ENCODE data around the gene FAM20A. TPM values are rescaled to one million over a fixed set of nuclear protein-coding genes. Genes with fewer than 3 reads are reported as not detected.

The FAM20A gene
- total RNA-seq, 4 donors from 2014 or later: 0.78 to 6.4 (median 4.7) TPM

- Histone ChIP-seq H3K27ac (no peak overlapping the region), H3K4me3 (no peak overlapping the region), H3K4me1 (peaks cover 8% of the 10 kb centered on the region), H3K36me3 (no peaks in the 10 kb centered on the region), H3K9me3 (peaks cover 19% of the 10 kb centered on the region), H3K27me3 (no peaks in the 10 kb centered on the region)
- TF ChIP-seq POLR2A (IDR thresholded peaks at IDR 0.05): no peak
- TF ChIP-seq EP300 (IDR thresholded peaks at IDR 0.05): no peak
- TF ChIP-seq POLR2AphosphoS5 (IDR thresholded peaks at IDR 0.05): no peak
- TF ChIP-seq CTCF (IDR thresholded peaks at IDR 0.05): no peak
- no peak for DNase-seq (ENCODE audit: low spot score in 2 of 2)
- 96% methylated on average over 2 of the region's 2 CpGs for WGBS
These were observed 5.5 kb upstream of the FAM20A start for GRCh38 chr17:68606451-68607307.

DNA sequence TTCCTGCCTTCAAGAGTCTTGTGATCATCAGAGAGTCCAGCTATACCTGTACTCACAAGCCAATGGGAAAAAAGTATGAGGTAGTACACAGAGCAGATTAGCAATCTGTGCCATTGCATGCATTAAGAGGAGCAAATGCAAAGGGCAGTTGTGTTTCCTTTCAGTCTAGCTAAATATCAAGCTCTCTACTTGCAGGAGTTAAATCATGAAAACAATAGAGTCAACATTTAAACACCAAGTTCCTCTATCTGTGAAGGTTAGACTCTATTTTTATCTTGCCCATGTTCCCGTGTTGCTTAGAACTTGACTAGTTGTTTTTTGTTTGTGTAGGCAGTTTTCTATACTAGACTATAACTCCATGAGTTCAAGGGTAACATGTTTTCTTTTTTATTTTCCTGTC lies 4.7 kb upstream of the FAM20A start:
- H3K27ac ChIP-seq: no peak overlapping the region
- peaks cover 6% of the 10 kb centered on the region for H3K27me3 ChIP-seq
- H3K36me3 ChIP-seq: no peaks in the 10 kb centered on the region
- H3K4me1 ChIP-seq: peaks cover 14% of the 10 kb centered on the region
- DNase-seq (ENCODE audit: low spot score in 2 of 2): no peak
- H3K4me3 ChIP-seq: no peak overlapping the region
- no peak for TF ChIP-seq POLR2A (IDR thresholded peaks at IDR 0.05)
- TF ChIP-seq CTCF (IDR thresholded peaks at IDR 0.05): no peak
- no peak for TF ChIP-seq EP300 (IDR thresholded peaks at IDR 0.05)
- TF ChIP-seq POLR2AphosphoS5 (IDR thresholded peaks at IDR 0.05): no peak
- WGBS: 73% methylated on average over 1 of the region's 1 CpG
- H3K9me3 ChIP-seq: peaks cover 19% of the 10 kb centered on the region

- Histone ChIP-seq H3K9me3 (peaks cover 6% of the 10 kb centered on the region), H3K27ac (no peak overlapping the region), H3K4me1 (peaks cover 25% of the 10 kb centered on the region), H3K4me3 (no peak overlapping the region), H3K36me3 (no peaks in the 10 kb centered on the region), H3K27me3 (peaks cover 19% of the 10 kb centered on the region)
- TF ChIP-seq EP300 (IDR thresholded peaks at IDR 0.05): no peak
- no peak for TF ChIP-seq POLR2A (IDR thresholded peaks at IDR 0.05)
- no peak for TF ChIP-seq CTCF (IDR thresholded peaks at IDR 0.05)
- 95% methylated on average over 3 of the region's 3 CpGs for WGBS
- no peak for DNase-seq (ENCODE audit: low spot score in 2 of 2)
These were observed 2.5 kb upstream of the FAM20A start for GRCh38 chr17:68603656-68604055.

- DNase-seq (ENCODE audit: low spot score in 2 of 2): peak in 1 of 2 donors; percentile 76
- Histone ChIP-seq H3K27ac (peak overlapping the region; percentile 71), H3K36me3 (no peaks in the 10 kb centered on the region), H3K9me3 (peaks cover under 1% of the 10 kb centered on the region), H3K4me3 (no peak overlapping the region), H3K27me3 (peaks cover 19% of the 10 kb centered on the region), H3K4me1 (peaks cover 28% of the 10 kb centered on the region)
- 62% methylated on average over 6 of the region's 6 CpGs for WGBS
- no peak for TF ChIP-seq EP300 (IDR thresholded peaks at IDR 0.05)
- TF ChIP-seq POLR2AphosphoS5 (IDR thresholded peaks at IDR 0.05): peak in 1 of 3 donors; percentile 59
- TF ChIP-seq CTCF (IDR thresholded peaks at IDR 0.05): no peak
- peak in 1 of 2 donors; percentile 26 for TF ChIP-seq POLR2A (IDR thresholded peaks at IDR 0.05)
These were observed 1.9 kb upstream of the FAM20A start for GRCh38 chr17:68603027-68603426.

GRCh38 chr17:68602289-68602688 lies 1.1 kb upstream of the FAM20A start:
- no peaks in the 10 kb centered on the region for H3K36me3 ChIP-seq

More at GRCh38 chr17:68602289-68602688, 1.1 kb upstream of the FAM20A start:
- Histone ChIP-seq H3K9me3 (no peaks in the 10 kb centered on the region), H3K4me3 (no peak overlapping the region), H3K4me1 (peaks cover 35% of the 10 kb centered on the region), H3K27me3 (peaks cover 19% of the 10 kb centered on the region), H3K27ac (peak overlapping the region; percentile 71)
- WGBS: 45% methylated on average over 5 of the region's 5 CpGs
- TF ChIP-seq POLR2AphosphoS5 (IDR thresholded peaks at IDR 0.05) (no peak), POLR2A (IDR thresholded peaks at IDR 0.05) (no peak), EP300 (IDR thresholded peaks at IDR 0.05) (no peak), CTCF (IDR thresholded peaks at IDR 0.05) (no peak)
- DNase-seq (ENCODE audit: low spot score in 2 of 2): no peak
